Subcutaneous adipose tissue (tissue), 4 donors: ENCODE data around the gene CDH23. TPM values are rescaled to one million over a fixed set of nuclear protein-coding genes. Genes with fewer than 3 reads are reported as not detected.

Experiments used
- CTCF ChIP-seq: fragments of 450-650 bp; IDR thresholded peaks from one replicate; pipeline ENCODE4 v1.5.1; 2016; ENCODE audit warnings: low read depth, mild to moderate bottlenecking, control low read depth, antibody characterized with exemption, moderate library complexity
- total RNA-seq, 4 donors: library from RNA; depleted of rRNA; stranded (reverse); fragments of >200 nt; gene quantifications; one replicate each; pipeline ENCODE4 v1.1.0, GENCODE V29; 2016

CDH23 gene
- total RNA-seq, 4 donors from 2014 or later, result 14.3 to 74.8 (median 24.1) TPM

- no peak for TF ChIP-seq CTCF
Observed at GRCh38 chr10:71558991-71559390, 162.3 kb downstream of the CDH23 start.

- no peak for TF ChIP-seq CTCF
Observed at GRCh38 chr10:71561003-71561574, 164.4 kb downstream of the CDH23 start.

GRCh38 chr10:71562181-71562580 is 165.5 kb downstream of the CDH23 start:
- TF ChIP-seq CTCF, result no peak

- TF ChIP-seq CTCF, result no peak
Observed at GRCh38 chr10:71562904-71563303, 166.2 kb downstream of the CDH23 start.

GRCh38 chr10:71564194-71564820 is 167.6 kb downstream of the CDH23 start:
- no peak for TF ChIP-seq CTCF

GRCh38 chr10:71565284-71566000 is 168.7 kb downstream of the CDH23 start:
- TF ChIP-seq CTCF, result no peak

GRCh38 chr10:71567006-71567405 is 170.3 kb downstream of the CDH23 start:
- TF ChIP-seq CTCF, result no peak
